HCT116 (cell line): ENCODE data around the gene GNPDA2. TPM values are rescaled to one million over a fixed set of nuclear protein-coding genes. Genes with fewer than 3 reads are reported as not detected.

Source experiments
- ELF1 ChIP-seq: IDR thresholded peaks from 2 replicates; pipeline ENCODE4 v1.6.1; 2012; ENCODE audit warnings: low read depth, borderline replicate concordance
- SP1 ChIP-seq: IDR thresholded peaks from 2 replicates; pipeline ENCODE4 v1.6.1; 2012; ENCODE audit warnings: low read depth
- ZBTB33 ChIP-seq: IDR thresholded peaks from 2 replicates; pipeline ENCODE4 v1.6.1; 2011; ENCODE audit warnings: mild to moderate bottlenecking, low read length, moderate library complexity; ENCODE audit not compliant: insufficient replicate concordance; ENCODE audit errors: extremely low read depth
- total RNA-seq: library from RNA; stranded (reverse); gene quantifications from one replicate; pipeline ENCODE4 v1.2.1, GENCODE V29; 2021; ENCODE audit not compliant: unreplicated experiment

Gene GNPDA2
- total RNA-seq, 1 experiment from 2014 or later, result 15.8 TPM

GRCh38 chr4:44652002-44652401 lies 74.4 kb downstream of the GNPDA2 start (continued):
- no peak for TF ChIP-seq ZBTB33
- TF ChIP-seq SP1, result no peak
- TF ChIP-seq ELF1, result no peak

Other genes starting within 250 kb of the GNPDA2 start
- not detected for gene YIPF7, start 74.9 kb downstream of the GNPDA2 start, total RNA-seq
- gene GUF1, start 48.1 kb downstream of the GNPDA2 start, total RNA-seq, result 30.5 TPM